NCI-H748 (cell line): Measurements from ENCODE around the gene CEP57.

ENCODE experiments used
- DNase-seq: peaks from one replicate; lab custom pipeline; 2025; ENCODE audit not compliant: unreplicated experiment; lab: John Stamatoyannopoulos, UW

CEP57 gene

GRCh38 chr11:95790123-95790932, at the start of gene CEP57:
CEP57 (plus strand) TSS chr11:95790498; CDS start chr11:95790699, 201 bp downstream.
- DNase-seq: peak; percentile 96

GRCh38 chr11:95750101-95750500, 40.2 kb upstream of the CEP57 start:
- DNase-seq: no peak

- no peak for DNase-seq
Observed at GRCh38 chr11:95751515-95751914, 38.8 kb upstream of the CEP57 start.

GRCh38 chr11:95760941-95761340, 29.4 kb upstream of the CEP57 start:
- DNase-seq: no peak

GRCh38 chr11:95762534-95762933, 27.8 kb upstream of the CEP57 start:
- DNase-seq: no peak

GRCh38 chr11:95764267-95764898, 25.9 kb upstream of the CEP57 start:
- peak; percentile 55 for DNase-seq

- no peak for DNase-seq
Observed at GRCh38 chr11:95766701-95767100, 23.6 kb upstream of the CEP57 start.

GRCh38 chr11:95767498-95767897, 22.8 kb upstream of the CEP57 start:
- DNase-seq: no peak

GRCh38 chr11:95768521-95768920, 21.8 kb upstream of the CEP57 start:
- no peak for DNase-seq

- DNase-seq: no peak
Observed at GRCh38 chr11:95776859-95777258, 13.4 kb upstream of the CEP57 start.

- DNase-seq: no peak
Observed at GRCh38 chr11:95778699-95779098, 11.6 kb upstream of the CEP57 start.

- no peak for DNase-seq
Observed at GRCh38 chr11:95780544-95780943, 9.8 kb upstream of the CEP57 start.

- peak; percentile 47 for DNase-seq
Observed at GRCh38 chr11:95788921-95789505, 1.3 kb upstream of the CEP57 start.

- peak; percentile 98 for DNase-seq
Observed at GRCh38 chr11:95789506-95790122, 684 bp upstream of the CEP57 start, which contains the start of gene FAM76B. FAM76B (minus strand) TSS chr11:95789782; CDS start chr11:95789478, 304 bp downstream.

- peak; percentile 81 for DNase-seq
Observed at GRCh38 chr11:95790933-95791708, 823 bp downstream of the CEP57 start.

GRCh38 chr11:95791709-95792033, 1.4 kb downstream of the CEP57 start:
- DNase-seq: no peak

GRCh38 chr11:95792200-95792599, 1.9 kb downstream of the CEP57 start:
- DNase-seq: no peak

- DNase-seq: no peak
Observed at GRCh38 chr11:95792700-95793099, 2.4 kb downstream of the CEP57 start.

GRCh38 chr11:95793116-95793515, 2.8 kb downstream of the CEP57 start:
- DNase-seq: no peak

GRCh38 chr11:95794086-95794485, 3.8 kb downstream of the CEP57 start:
- no peak for DNase-seq
